Measurements from ENCODE around the gene LEPR.

LEPR gene

GRCh38 chr1:65409816-65410326, 10.6 kb upstream of the LEPR start:
- DNase-seq: no peak

GRCh38 chr1:65412256-65412983, 8.0 kb upstream of the LEPR start:
- no peak for DNase-seq

DNA sequence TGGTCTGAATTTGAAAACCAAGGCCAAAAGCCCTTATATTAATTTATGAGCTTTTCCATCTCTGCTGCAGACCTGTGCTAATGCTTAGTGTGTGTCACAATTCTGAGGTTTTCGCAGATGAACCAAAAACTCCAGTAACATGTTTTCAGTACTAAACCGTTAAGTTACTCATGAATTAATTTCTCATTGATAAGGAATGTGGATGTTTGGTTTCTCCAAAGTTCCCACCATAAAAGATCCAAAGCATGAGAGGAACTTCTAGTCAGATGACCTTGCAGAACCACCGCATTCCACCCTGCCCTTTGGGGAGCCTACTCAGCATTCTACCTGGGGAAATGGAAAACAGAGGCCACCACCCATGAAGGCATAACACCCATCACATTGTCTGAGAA, 7.5 kb upstream of the LEPR start:
- no peak for DNase-seq

- no peak for DNase-seq
These were observed 5.9 kb upstream of the LEPR start for GRCh38 chr1:65414538-65414937.

DNA sequence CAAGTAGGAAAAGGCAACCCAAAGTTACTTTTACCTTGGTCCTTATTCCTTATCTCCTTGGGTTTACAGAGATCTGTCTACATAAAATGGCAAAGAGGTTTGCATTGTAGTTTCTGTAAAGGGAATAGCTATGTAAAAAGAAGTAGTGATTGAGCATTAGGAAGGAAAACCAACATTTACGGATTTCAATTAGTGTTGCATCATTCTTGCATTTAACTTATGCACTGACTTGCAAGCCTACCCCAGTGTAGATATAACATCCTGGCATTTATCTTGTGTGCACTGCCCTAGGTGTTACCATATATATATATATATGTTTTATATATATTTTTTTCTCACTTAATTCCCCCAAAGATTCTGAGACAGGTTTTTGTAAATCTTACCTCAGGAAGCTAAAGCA, 3.7 kb upstream of the LEPR start:
- DNase-seq: no peak

DNA sequence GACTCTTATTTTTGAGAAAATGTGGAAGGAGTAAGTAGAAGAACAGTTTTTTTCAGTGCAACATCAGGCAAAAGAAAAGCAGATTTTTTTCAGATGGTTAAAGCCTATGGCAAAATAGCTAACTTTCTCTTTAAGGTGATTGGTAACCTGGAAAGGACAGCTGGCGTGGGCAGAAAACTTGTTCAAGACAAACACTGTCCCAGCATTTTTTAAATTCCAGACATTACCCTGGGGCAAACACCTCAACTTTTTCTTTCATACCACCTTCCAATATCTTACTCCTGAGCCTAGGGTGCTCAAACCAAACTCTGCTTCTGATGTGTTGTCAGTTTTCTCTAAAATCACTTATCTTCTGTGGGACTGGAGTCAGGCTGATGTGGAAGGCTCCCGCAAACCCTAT, 2.7 kb upstream of the LEPR start:
- DNase-seq: no peak

- no peak for DNase-seq
These were observed 1.8 kb upstream of the LEPR start for GRCh38 chr1:65418522-65419185.

- peak; percentile 91 for DNase-seq
These were observed 533 bp upstream of the LEPR start for GRCh38 chr1:65419681-65420589.

- no peak for DNase-seq
These were observed 1.0 kb downstream of the LEPR start for GRCh38 chr1:65421351-65422025.

DNA sequence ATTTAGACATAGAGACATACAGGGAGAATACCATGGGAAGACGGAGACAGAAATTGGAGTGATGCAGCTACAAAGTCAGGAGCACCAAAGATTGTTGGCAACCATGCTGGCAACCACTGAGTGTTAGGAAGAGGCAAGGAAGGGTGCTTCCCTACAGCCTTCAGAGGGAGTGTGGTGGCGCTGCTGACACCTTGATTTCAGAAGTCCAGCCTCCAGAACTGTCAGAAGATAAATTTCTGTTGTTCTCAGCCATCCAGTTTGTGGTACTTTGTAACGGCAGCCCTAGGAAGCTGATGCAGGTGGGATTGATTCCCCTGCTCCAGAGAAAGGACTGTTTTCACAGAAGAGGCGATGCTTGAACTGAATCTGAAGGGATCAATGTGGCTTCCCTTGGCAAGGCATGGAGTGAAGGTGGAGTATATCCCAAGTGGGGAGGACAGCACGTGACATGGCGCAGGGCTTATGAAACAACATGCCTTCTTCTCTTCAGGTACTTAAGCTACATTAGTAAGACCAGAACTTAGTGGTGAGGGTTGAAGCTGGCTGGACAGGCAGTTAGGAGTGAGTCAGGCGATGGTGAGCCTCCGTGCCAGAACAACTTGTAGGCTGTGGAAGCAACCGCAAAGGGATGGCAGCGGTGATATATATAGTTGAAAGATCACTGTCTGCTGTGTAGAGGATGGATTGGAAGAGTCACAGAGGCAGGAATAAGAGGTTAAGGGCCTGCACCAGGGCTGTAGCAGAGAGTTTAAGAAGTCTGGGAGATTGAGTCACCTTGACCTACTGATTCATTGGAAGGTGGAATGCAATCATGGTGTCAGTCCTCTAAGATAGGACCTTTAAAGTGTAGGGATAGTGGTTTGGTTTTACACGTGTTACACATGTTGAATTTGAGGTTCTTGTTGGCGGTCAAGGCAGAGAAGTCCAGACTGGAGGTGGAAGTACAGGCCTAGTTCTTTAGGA, 2.1 kb downstream of the LEPR start:
- no peak for DNase-seq

DNA sequence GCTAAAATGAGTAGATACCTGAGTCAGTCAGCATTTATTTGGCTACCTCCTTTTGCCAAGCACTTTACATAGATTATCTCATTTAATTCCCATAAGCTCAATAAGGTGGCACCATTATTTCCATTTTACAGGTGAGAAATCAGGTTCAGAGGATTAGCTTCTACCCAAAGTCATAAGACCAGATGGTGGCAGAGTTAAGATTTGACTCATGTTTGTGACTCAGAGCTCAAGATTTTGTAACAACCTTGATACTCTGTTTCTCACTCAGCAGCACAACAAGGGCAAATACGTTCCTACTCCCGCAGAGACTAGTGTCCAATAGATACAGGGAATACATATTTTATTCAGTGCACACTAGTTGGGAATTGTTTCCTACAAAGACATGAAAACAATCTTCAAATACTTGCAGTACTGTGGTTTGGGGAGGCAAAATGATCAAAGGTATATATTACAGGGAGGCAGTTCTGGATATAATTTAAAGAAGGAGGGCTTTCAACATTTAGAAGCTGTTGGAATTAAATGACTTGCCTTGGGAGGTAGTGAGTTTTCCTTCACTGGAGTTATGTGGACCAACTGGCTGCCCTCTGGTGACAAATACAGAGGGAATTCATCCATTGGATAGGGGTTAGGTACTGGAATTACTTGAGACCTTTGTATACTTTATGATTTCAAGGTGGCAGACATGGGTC, 3.6 kb downstream of the LEPR start:
- no peak for DNase-seq

- DNase-seq: no peak
These were observed 4.1 kb downstream of the LEPR start for GRCh38 chr1:65424573-65424889.

- no peak for DNase-seq
These were observed 4.5 kb downstream of the LEPR start for GRCh38 chr1:65425006-65425405.

GRCh38 chr1:65425697-65426096, 5.2 kb downstream of the LEPR start:
- no peak for DNase-seq

- no peak for DNase-seq
These were observed 8.6 kb downstream of the LEPR start for GRCh38 chr1:65429078-65429477.

DNA sequence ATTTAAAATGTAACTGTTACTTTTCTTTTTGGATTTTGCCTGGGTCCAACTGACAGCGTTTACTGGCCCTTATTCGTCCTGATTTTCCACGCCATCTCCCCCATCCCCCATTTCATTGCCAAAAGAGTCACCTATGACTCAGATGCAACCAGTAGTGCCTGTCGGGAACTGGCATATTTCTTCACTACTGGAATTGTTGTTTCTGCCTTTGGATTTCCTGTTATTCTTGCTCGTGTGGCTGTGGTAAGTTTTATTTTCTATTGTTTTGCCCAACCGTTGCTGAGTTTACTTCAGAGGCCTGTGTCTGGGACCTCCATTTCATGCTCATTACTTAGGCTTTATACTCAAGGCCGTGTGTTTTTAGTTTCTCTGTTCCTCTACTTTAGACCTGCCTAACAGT, 9.3 kb downstream of the LEPR start:
- DNase-seq: no peak

- DNase-seq: peak; percentile 4
These were observed 10.7 kb downstream of the LEPR start for GRCh38 chr1:65431111-65431705.

DNA sequence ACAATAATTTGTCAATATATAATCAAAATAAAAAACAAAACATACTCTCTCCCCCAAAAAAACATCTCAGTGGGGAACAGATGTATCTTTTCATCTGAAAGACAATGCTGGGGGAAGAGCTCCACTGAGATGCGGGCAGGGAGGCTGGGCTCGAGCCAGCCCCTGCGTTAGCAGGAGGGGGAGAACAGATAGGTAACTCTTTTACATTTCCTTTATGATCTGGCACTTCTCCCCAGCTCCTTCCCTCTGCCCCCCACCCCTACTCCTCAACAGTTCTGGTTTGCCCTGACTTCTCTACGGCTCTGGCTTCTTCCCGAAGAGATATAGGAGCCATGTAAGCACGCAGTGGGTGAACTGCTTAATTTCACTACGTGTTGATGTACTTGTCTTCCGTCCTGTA, 12.4 kb downstream of the LEPR start:
- no peak for DNase-seq

- no peak for DNase-seq
These were observed 13.8 kb downstream of the LEPR start for GRCh38 chr1:65434255-65434654.

GRCh38 chr1:65434760-65435159, 14.3 kb downstream of the LEPR start:
- no peak for DNase-seq

- no peak for DNase-seq
These were observed 15.5 kb downstream of the LEPR start for GRCh38 chr1:65435987-65436386.

Data from NCI-H1092 (cell line).